Peyer's patch (tissue), 4 donors: ENCODE measurements around the gene SGMS1.

ENCODE experiments used
- CTCF ChIP-seq, 6 experiments: fragments of 450-650 bp in 4 of 6; fragments of 200-600 bp in 2 of 6; sonication (generic) in 1 of 6; IDR thresholded peaks; one replicate each; pipeline ENCODE4 v1.5.1; 2017 to 2019; ENCODE audit warnings: antibody characterized with exemption in 6 of 6, mild to moderate bottlenecking in 3 of 6, moderate library complexity in 1 of 6
- POLR2A ChIP-seq, 2 donors: fragments of 450-650 bp; IDR thresholded peaks; one replicate each; pipeline ENCODE4 v1.5.1; 2017; ENCODE audit warnings: antibody characterized with exemption in 2 of 2, mild to moderate bottlenecking in 2 of 2, moderate library complexity in 2 of 2

- TF ChIP-seq CTCF (IDR thresholded peaks at IDR 0.05) (no peak), POLR2A (IDR thresholded peaks at IDR 0.05) (no peak)
These were observed 28.1 kb upstream of the SGMS1 start for GRCh38 chr10:50651808-50652207.
